Coronary artery (tissue), 2 donors: ENCODE results near the gene VEGFB.

Source experiments
- DNase-seq: peaks from one replicate; pipeline ENCODE4 v3.0.0-alpha.2; 2017; ENCODE audit warnings: low spot score
- H3K27ac ChIP-seq, 2 donors: fragments of 200-600 bp; sonication (generic); one replicate each; pipeline ENCODE4 v1.5.1; 2016 to 2019
- H3K4me3 ChIP-seq: fragments of 200-600 bp; sonication (generic); 2 replicates; pipeline ENCODE4 v1.5.1; 2016; ENCODE audit warnings: mild to moderate bottlenecking, moderate library complexity
- CTCF ChIP-seq: fragments of 200-600 bp; sonication (generic); IDR thresholded peaks from one replicate; pipeline ENCODE4 v1.5.1; 2019; ENCODE audit warnings: antibody characterized with exemption

Gene VEGFB

GRCh38 chr11:64278576-64279190 is 44.3 kb downstream of the VEGFB start:
- no peak overlapping the region for H3K4me3 ChIP-seq
- no peak for DNase-seq
- no peak for TF ChIP-seq CTCF
- no peak overlapping the region for H3K27ac ChIP-seq

- H3K4me3 ChIP-seq = no peak overlapping the region
- TF ChIP-seq CTCF = no peak
- H3K27ac ChIP-seq = no peak overlapping the region
- DNase-seq = no peak
Measured at GRCh38 chr11:64281957-64282770, 47.8 kb downstream of the VEGFB start.

DNA sequence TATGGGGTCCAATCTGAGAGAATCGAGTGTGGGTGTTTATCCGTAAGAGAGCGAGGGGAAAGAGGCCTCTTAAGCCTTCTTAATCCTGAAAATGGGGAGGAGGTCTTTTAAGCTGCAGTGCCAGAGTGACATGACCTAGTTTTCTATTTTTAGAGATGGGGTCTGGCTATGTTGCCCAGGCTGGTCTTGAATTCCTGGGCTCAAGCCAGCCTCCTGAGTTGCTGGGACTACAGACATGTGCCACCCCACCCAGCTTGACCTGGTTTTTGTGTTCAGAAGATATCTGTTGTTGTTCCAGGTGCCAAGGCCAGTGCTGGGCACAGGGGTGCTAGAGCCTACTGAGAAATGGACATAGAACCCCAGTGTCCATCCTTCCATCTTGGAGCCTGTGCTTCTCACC is 48.7 kb downstream of the VEGFB start:
- DNase-seq = no peak
- H3K27ac ChIP-seq = no peak overlapping the region
- H3K4me3 ChIP-seq = no peak overlapping the region
- no peak for TF ChIP-seq CTCF

DNA sequence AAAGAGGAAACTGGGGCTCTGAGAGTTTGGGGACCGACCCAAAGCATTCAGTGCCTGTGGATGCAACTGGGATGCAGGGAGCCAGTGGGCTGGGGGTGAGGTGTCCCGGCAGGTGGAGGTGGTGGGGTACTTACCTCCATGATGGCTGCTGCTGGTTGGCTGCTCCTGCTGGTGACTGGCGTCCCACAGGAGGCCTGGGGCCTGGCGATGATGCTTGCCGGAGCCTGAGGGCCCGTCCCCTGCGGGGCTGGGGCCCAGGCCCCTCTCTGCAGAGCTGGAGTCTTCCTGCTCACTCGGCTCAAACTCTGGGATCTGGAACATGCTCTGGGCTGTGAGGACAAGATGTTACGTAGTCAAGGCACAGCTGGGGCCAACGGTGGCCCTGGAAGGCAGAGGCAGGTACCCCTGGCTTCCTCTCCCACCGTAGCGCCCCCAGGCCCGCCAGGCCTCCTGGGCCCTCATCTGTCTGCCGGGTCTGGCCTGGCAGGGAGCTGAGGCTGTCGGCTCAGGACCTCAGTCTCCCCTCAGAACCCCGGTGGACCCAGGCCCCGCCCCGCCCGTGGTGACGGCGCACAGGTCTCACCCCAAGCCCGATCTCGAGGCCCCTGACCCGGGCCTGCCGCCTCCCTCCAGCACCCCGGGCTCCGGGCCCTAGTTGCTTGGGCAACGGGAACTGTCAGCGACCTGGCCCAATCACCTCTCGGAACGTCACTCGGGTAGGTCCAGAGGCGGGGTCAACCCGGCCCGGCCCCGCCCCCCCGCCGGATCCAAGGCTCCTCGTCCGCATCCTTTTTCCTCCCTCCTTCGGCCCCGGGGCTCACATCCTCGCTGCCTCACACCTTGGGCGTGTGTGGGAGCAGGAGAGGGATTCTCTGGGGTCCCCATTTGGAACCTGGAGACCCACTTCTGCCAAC is 49.9 kb downstream of the VEGFB start, which contains the start of gene BAD:
BAD (minus strand) TSS at position 618 of the 914 bp plus-strand sequence; CDS start at position 321, 297 bp downstream.
- peak within 1 kb of the TSS; percentile 84 for H3K4me3 ChIP-seq
- peak; percentile 95 for DNase-seq
- H3K27ac ChIP-seq = peak within 1 kb of the TSS; percentile 89 to 97
- TF ChIP-seq CTCF = no peak

- Histone ChIP-seq H3K4me3 (peak within 1 kb of the TSS; percentile 84), H3K27ac (peak within 1 kb of the TSS; percentile 89 to 97)
- TF ChIP-seq CTCF = no peak
- peak; percentile 91 for DNase-seq
Measured at GRCh38 chr11:64284962-64285884, 50.8 kb downstream of the VEGFB start, which contains the start of gene GPR137. TSS of gene GPR137 (plus strand) at chr11:64285848. CDS start at chr11:64286525, 677 bp downstream.
